ENCODE results near the gene CACNB4. TPM values are rescaled to one million over a fixed set of nuclear protein-coding genes. Genes with fewer than 3 reads are reported as not detected.

Gene CACNB4
- total and polyA plus RNA-seq, 8 donors = under 0.01 to 6.4 (median 1.0) TPM

- intact Hi-C loops (cut with DNase I; ENCODE audit: low total_unique reads) = no loop called here
- H3K36me3 ChIP-seq = no peaks in the 10 kb centered on the region
- no peak for TF ChIP-seq EP300 (IDR thresholded peaks at IDR 0.05)
- no peak for TF ChIP-seq CTCF (IDR thresholded peaks at IDR 0.05)
- TF ChIP-seq POLR2A (IDR thresholded peaks at IDR 0.05) = no peak
- TF ChIP-seq POLR2AphosphoS5 (IDR thresholded peaks at IDR 0.05) = no peak
- no peaks in the 10 kb centered on the region for H3K9me3 ChIP-seq
- no peaks in the 10 kb centered on the region for H3K4me1 ChIP-seq
- H3K27me3 ChIP-seq = no peaks in the 10 kb centered on the region
- no peak overlapping the region for H3K27ac ChIP-seq
- no peak overlapping the region for H3K4me3 ChIP-seq
- DNase-seq = no peak
- WGBS, 5 donors = 78 to 81% (median 80%) methylated on average over 8 of the region's 8 CpGs
Measured at GRCh38 chr2:151842830-151843690, 255.8 kb downstream of the CACNB4 start.

- WGBS, 5 donors = 86 to 94% (median 89%) methylated on average over 2 of the region's 2 CpGs
- TF ChIP-seq CTCF (IDR thresholded peaks at IDR 0.05) = no peak
- TF ChIP-seq POLR2A (IDR thresholded peaks at IDR 0.05) = no peak
- no peaks in the 10 kb centered on the region for H3K4me1 ChIP-seq
- DNase-seq = peak in 1 of 2 donors; percentile 26
- H3K27me3 ChIP-seq = no peaks in the 10 kb centered on the region
- H3K36me3 ChIP-seq = no peaks in the 10 kb centered on the region
- no peak overlapping the region for H3K27ac ChIP-seq
- no peaks in the 10 kb centered on the region for H3K9me3 ChIP-seq
- no peak overlapping the region for H3K4me3 ChIP-seq
- intact Hi-C loops (cut with DNase I; ENCODE audit: low total_unique reads) = no loop called here
Measured at GRCh38 chr2:151841047-151841424, 257.8 kb downstream of the CACNB4 start.

GRCh38 chr2:151840216-151841046, 258.4 kb downstream of the CACNB4 start:
- no peak overlapping the region for H3K27ac ChIP-seq
- no peak for DNase-seq

More at GRCh38 chr2:151840216-151841046, 258.4 kb downstream of the CACNB4 start:
- WGBS, 5 donors = 76 to 86% (median 81%) methylated on average over 5 of the region's 5 CpGs
- intact Hi-C loops (cut with DNase I; ENCODE audit: low total_unique reads) = no loop called here
- no peaks in the 10 kb centered on the region for H3K36me3 ChIP-seq
- no peak for TF ChIP-seq POLR2A (IDR thresholded peaks at IDR 0.05)
- no peak for TF ChIP-seq POLR2AphosphoS5 (IDR thresholded peaks at IDR 0.05)
- no peak for TF ChIP-seq EP300 (IDR thresholded peaks at IDR 0.05)
- no peak for TF ChIP-seq CTCF (IDR thresholded peaks at IDR 0.05)
- H3K4me1 ChIP-seq = no peaks in the 10 kb centered on the region
- H3K9me3 ChIP-seq = no peaks in the 10 kb centered on the region
- no peak overlapping the region for H3K4me3 ChIP-seq
- no peaks in the 10 kb centered on the region for H3K27me3 ChIP-seq
